Neuronal stem cell (in vitro differentiated cells): ENCODE measurements around the gene HLX. TPM values are rescaled to one million over a fixed set of nuclear protein-coding genes. Genes with fewer than 3 reads are reported as not detected.

Source experiments
- DNase-seq: peaks from one replicate; pipeline ENCODE4 v3.0.0-alpha.2; 2013; ENCODE audit warnings: low spot score
- H2AFZ ChIP-seq: one replicate; pipeline ENCODE4 v1.6.1; 2013; ENCODE audit warnings: mild to moderate bottlenecking, low read length, inconsistent platforms
- H2AK5ac ChIP-seq: 2 replicates; pipeline ENCODE4 v1.6.1; 2013; ENCODE audit warnings: low read depth, mild to moderate bottlenecking, inconsistent platforms, low read length, moderate library complexity, mixed read lengths
- H2BK120ac ChIP-seq: 2 replicates; pipeline ENCODE4 v1.6.1; 2013; ENCODE audit warnings: low read depth, mild to moderate bottlenecking, inconsistent platforms, low read length, moderate library complexity, mixed read lengths
- H2BK12ac ChIP-seq: one replicate; pipeline ENCODE4 v1.6.1; 2013; ENCODE audit warnings: low read length, inconsistent platforms
- H2BK15ac ChIP-seq: 2 replicates; pipeline ENCODE4 v1.6.1; 2013; ENCODE audit warnings: mild to moderate bottlenecking, low read length, inconsistent platforms, mixed read lengths
- H2BK5ac ChIP-seq: one replicate; pipeline ENCODE4 v1.6.1; 2013; ENCODE audit warnings: inconsistent platforms, mild to moderate bottlenecking, low read length, moderate library complexity
- H3K14ac ChIP-seq: one replicate; pipeline ENCODE4 v1.6.1; 2013; ENCODE audit warnings: low read length, inconsistent platforms
- H3K18ac ChIP-seq: 2 replicates; pipeline ENCODE4 v1.6.1; 2013; ENCODE audit warnings: low read length, inconsistent platforms
- H3K23ac ChIP-seq: 2 replicates; pipeline ENCODE4 v1.6.1; 2013; ENCODE audit warnings: low read depth, mild to moderate bottlenecking, mixed read lengths, low read length, inconsistent platforms; ENCODE audit not compliant: poor library complexity
- H3K27ac ChIP-seq: replicated peaks from 3 replicates; pipeline ENCODE4 v1.5.1; 2013; ENCODE audit warnings: low read length, inconsistent platforms
- H3K27me3 ChIP-seq, 3 experiments: 2 replicates each; pipeline ENCODE4 v1.6.1; 2013; ENCODE audit warnings: low read length in 3 of 3, mild to moderate bottlenecking in 2 of 3, inconsistent platforms in 1 of 3, low read depth in 1 of 3, mixed read lengths in 1 of 3, moderate library complexity in 1 of 3; ENCODE audit not compliant: control insufficient read depth in 3 of 3, insufficient read depth in 3 of 3
- H3K36me3 ChIP-seq, 2 donors: replicated peaks in 1 of 2; 2 replicates each; pipeline ENCODE4 v1.6.1; 2013; ENCODE audit warnings: low read length in 2 of 2; ENCODE audit not compliant: control insufficient read depth in 2 of 2, insufficient read depth in 2 of 2
- H3K4ac ChIP-seq: 2 replicates; pipeline ENCODE4 v1.6.1; 2013; ENCODE audit warnings: inconsistent platforms, mild to moderate bottlenecking, low read length, moderate library complexity
- H3K4me1 ChIP-seq, 2 donors: 1 replicate in 1 of 2; 2 replicates in 1 of 2; pipeline ENCODE4 v1.6.1; 2013; ENCODE audit warnings: low read length in 2 of 2, low read depth in 1 of 2; ENCODE audit not compliant: control insufficient read depth in 2 of 2, insufficient read depth in 1 of 2
- H3K4me2 ChIP-seq: one replicate; pipeline ENCODE4 v1.6.1; 2013; ENCODE audit warnings: mild to moderate bottlenecking, low read length, inconsistent platforms; ENCODE audit not compliant: insufficient read depth, poor library complexity, severe bottlenecking
- H3K4me3 ChIP-seq, 2 donors: 2 replicates each; pipeline ENCODE4 v1.5.1; 2013; ENCODE audit warnings: low read length in 2 of 2, mild to moderate bottlenecking in 2 of 2, inconsistent platforms in 1 of 2, moderate library complexity in 1 of 2
- H3K79me1 ChIP-seq: one replicate; pipeline ENCODE4 v1.6.1; 2013; ENCODE audit warnings: low read depth, mild to moderate bottlenecking, inconsistent platforms, low read length, moderate library complexity
- H3K9ac ChIP-seq: one replicate; pipeline ENCODE4 v1.6.1; 2013; ENCODE audit warnings: mild to moderate bottlenecking, low read depth, low read length, inconsistent platforms; ENCODE audit not compliant: poor library complexity
- H3K9me3 ChIP-seq, 2 donors: replicated peaks in 1 of 2; 2 replicates each; pipeline versions ENCODE3 to v1.6.1; 2013; ENCODE audit warnings: low read length in 2 of 2, mild to moderate bottlenecking in 2 of 2, inconsistent platforms in 1 of 2, low read depth in 1 of 2, mixed read lengths in 1 of 2, moderate library complexity in 1 of 2; ENCODE audit not compliant: control insufficient read depth in 2 of 2, insufficient read depth in 1 of 2
- H4K8ac ChIP-seq: one replicate; pipeline ENCODE4 v1.6.1; 2013; ENCODE audit warnings: low read depth, mild to moderate bottlenecking, inconsistent platforms, low read length, moderate library complexity
- H4K91ac ChIP-seq: one replicate; pipeline ENCODE4 v1.6.1; 2013; ENCODE audit warnings: low read length, low read depth, mild to moderate bottlenecking, inconsistent platforms; ENCODE audit not compliant: poor library complexity
- WGBS, 2 donors: extraction: QIAGEN DNeasy Blood & Tissue Kit; methylation state at CpG; one replicate each; pipeline ENCODE4 v1.1.7; 2013; ENCODE audit warnings: missing lambda C conversion rate in 2 of 2, mixed read lengths in 1 of 2; ENCODE audit not compliant: insufficient read length in 2 of 2, insufficient replicate concordance in 1 of 2; ENCODE audit errors: extremely low coverage in 2 of 2; 5-methylcytosine and 5-hydroxymethylcytosine counted together
- polyA plus RNA-seq, 2 experiments: library from polyadenylated mRNA; stranded (reverse); fragments of 200-250 nt; gene quantifications; one replicate each; pipeline ENCODE4 v1.2.3, GENCODE V29; 2013

Gene HLX, protein sequence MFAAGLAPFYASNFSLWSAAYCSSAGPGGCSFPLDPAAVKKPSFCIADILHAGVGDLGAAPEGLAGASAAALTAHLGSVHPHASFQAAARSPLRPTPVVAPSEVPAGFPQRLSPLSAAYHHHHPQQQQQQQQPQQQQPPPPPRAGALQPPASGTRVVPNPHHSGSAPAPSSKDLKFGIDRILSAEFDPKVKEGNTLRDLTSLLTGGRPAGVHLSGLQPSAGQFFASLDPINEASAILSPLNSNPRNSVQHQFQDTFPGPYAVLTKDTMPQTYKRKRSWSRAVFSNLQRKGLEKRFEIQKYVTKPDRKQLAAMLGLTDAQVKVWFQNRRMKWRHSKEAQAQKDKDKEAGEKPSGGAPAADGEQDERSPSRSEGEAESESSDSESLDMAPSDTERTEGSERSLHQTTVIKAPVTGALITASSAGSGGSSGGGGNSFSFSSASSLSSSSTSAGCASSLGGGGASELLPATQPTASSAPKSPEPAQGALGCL
- 0.06 TPM for polyA plus RNA-seq (2013, experiment 1 of 2)
- 0.06 TPM for polyA plus RNA-seq (2013, experiment 2 of 2)

DNA sequence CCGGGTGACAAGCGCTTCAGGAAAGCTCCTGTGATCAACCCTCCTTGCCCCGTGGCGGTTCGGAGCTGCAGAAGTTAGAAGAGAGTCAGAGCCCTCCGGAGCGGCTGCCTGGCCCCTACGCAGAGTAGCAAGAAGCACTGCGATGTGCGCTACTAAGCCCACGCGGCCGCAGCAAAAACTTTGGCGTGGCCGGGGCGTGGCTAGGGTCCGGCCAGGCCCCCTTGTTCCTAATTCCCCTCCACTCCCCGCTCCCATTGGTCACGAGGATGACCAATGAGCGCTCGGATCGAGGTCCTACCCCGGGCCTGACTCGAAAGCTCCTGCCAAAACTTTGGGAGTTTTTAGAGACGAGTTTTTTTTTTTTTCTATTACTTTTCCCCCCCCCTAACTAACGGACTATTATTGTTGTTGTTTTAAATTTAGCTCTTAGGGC is at the start of gene HLX:
Gene HLX, plus strand, starts transcription at position 368 of the 433 bp plus-strand sequence. CDS start 415 bp downstream, outside the sequence.
- no peak within 1 kb of the TSS for H2AK5ac ChIP-seq
- H2BK120ac ChIP-seq, result no peak within 1 kb of the TSS
- no peak within 1 kb of the TSS for H2BK15ac ChIP-seq
- peak within 1 kb of the TSS; percentile 96 for H2AFZ ChIP-seq
- H3K27me3 ChIP-seq, result peaks cover 60 to 99% (median 94%) of the 10 kb centered on the region in 3 experiments
- peak within 1 kb of the TSS; percentile 94 for H3K4me2 ChIP-seq
- H3K27ac ChIP-seq, result no peak within 1 kb of the TSS
- no peak within 1 kb of the TSS for H2BK12ac ChIP-seq
- H3K9me3 ChIP-seq, result peaks cover 0 to 3% of the 10 kb centered on the region in 2 donors
- H2BK5ac ChIP-seq, result no peak within 1 kb of the TSS
- no peak within 1 kb of the TSS for H3K4ac ChIP-seq
- WGBS, 2 donors, result no CpG with 5 or more reads among the region's 26 CpGs
- no peak within 1 kb of the TSS for H4K91ac ChIP-seq
- H3K4me1 ChIP-seq, result peaks cover 4 to 9% of the 10 kb centered on the region in 2 donors
- H4K8ac ChIP-seq, result no peak within 1 kb of the TSS
- no peaks in the 10 kb centered on the region for H3K36me3 ChIP-seq
- H3K14ac ChIP-seq, result no peak within 1 kb of the TSS
- H3K9ac ChIP-seq, result peak within 1 kb of the TSS; percentile 74
- peak within 1 kb of the TSS; percentile 40 to 71 for H3K4me3 ChIP-seq
- DNase-seq, result no peak
- peak within 1 kb of the TSS; percentile 42 for H3K18ac ChIP-seq
- H3K23ac ChIP-seq, result peak within 1 kb of the TSS; percentile 80
- H3K79me1 ChIP-seq, result no peaks in the 10 kb centered on the region

DNA sequence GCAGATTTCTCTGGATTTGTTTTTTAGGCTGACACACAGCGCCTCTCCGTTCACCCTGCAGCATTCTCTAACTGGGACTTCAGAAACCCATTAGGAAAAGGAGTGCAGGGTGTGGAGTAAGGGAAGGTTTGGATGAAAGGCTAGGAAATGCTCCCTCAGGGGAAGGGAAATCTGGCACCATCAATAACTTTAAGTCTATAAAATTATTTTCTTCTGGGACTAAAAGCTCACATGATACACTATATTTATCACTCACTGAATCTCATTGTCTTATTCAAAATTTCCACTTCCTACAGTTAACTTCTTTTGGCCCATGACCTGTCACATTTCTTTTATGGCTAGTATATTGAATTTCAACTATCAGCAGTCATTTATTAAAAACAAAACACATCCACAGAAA is 45.8 kb upstream of the HLX start:
- peaks cover 0 to 2% (median 0%) of the 10 kb centered on the region in 3 experiments for H3K27me3 ChIP-seq
- WGBS, 2 donors, result no CpG with 5 or more reads among the region's 2 CpGs

DNA sequence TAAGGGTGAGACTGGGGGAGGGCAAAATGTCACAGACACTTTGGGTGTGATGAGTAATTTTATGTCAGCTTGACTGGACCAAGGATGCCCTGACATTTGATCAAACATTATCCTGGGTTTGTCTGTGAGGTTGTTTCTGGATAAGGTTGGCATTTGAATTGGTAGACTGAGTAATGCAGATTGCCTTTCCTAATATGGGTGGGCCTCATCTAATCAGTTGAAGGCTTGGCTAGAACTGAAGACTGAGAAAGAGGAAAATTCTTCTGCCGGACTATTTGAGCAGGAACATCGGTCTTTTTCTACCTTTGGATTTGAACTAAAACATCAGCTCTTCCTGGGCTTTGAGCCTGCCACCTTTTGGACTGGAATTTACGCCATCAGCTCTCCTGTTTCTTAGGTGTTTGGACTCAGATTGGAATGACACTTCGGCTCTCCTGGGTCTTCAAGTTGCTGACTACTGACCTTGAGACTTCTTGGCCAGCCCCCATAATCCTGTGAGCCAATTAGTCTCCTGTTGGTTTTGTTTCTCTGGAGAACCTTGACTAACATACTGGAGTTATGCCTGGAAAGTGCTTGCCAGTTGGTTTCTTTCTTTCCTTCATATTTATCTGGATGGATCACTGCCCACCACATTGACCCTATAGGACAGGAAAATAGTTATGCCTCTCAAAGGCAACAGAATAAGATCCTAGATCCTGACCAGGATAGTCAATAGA is 44.9 kb upstream of the HLX start:
- no peak overlapping the region for H4K91ac ChIP-seq
- H2BK12ac ChIP-seq, result no peak overlapping the region
- no peak overlapping the region for H2BK120ac ChIP-seq
- no peaks in the 10 kb centered on the region for H3K9me3 ChIP-seq
- H2BK15ac ChIP-seq, result no peak overlapping the region
- no peak overlapping the region for H2AK5ac ChIP-seq
- DNase-seq, result no peak
- no peak overlapping the region for H3K9ac ChIP-seq
- peaks cover 0 to 2% (median 0%) of the 10 kb centered on the region in 3 experiments for H3K27me3 ChIP-seq
- no CpG with 5 or more reads among the region's 4 CpGs for WGBS, 2 donors
- no peak overlapping the region for H2AFZ ChIP-seq
- no peaks in the 10 kb centered on the region for H3K79me1 ChIP-seq
- no peaks in the 10 kb centered on the region for H3K4me1 ChIP-seq
- no peak overlapping the region for H3K14ac ChIP-seq
- no peak overlapping the region for H2BK5ac ChIP-seq
- H3K23ac ChIP-seq, result no peak overlapping the region
- H3K36me3 ChIP-seq, result no peaks in the 10 kb centered on the region
- no peak overlapping the region for H3K4me3 ChIP-seq
- no peak overlapping the region for H4K8ac ChIP-seq
- H3K18ac ChIP-seq, result no peak overlapping the region
- H3K4ac ChIP-seq, result no peak overlapping the region
- H3K27ac ChIP-seq, result no peak overlapping the region
- no peak overlapping the region for H3K4me2 ChIP-seq

More for the DNA sequence above, 45.8 kb upstream of the HLX start:
- Histone ChIP-seq H2AFZ (no peak overlapping the region), H2BK120ac (no peak overlapping the region), H3K4me2 (no peak overlapping the region), H3K9me3 (no peaks in the 10 kb centered on the region), H3K4ac (no peak overlapping the region), H3K23ac (no peak overlapping the region), H3K18ac (no peak overlapping the region), H2BK12ac (no peak overlapping the region), H3K4me3 (no peak overlapping the region), H3K79me1 (no peaks in the 10 kb centered on the region), H3K27ac (no peak overlapping the region), H2BK5ac (no peak overlapping the region), H2BK15ac (no peak overlapping the region), H2AK5ac (no peak overlapping the region), H3K14ac (no peak overlapping the region), H3K36me3 (no peaks in the 10 kb centered on the region), H3K4me1 (no peaks in the 10 kb centered on the region), H3K9ac (no peak overlapping the region), H4K8ac (no peak overlapping the region), H4K91ac (no peak overlapping the region)
- DNase-seq, result no peak

DNA sequence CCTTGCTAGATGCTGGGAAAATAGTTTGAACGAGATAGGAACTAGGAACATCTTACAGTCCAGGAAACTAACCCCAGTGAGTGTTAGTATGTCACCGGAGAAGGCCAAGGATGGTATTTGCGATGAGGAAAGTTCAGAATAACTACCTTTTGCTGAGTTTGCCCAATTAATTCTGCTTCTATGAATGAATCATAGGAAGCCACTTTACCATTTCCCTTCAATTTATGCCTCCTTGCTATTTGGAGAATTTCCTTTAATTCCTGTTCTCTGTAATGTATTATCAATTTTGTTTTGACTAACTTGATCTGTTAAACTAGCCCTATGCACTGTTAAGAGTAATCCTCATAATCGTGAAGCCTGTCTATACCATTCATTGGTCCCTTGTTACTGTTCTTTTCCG is 40.7 kb upstream of the HLX start:
- Histone ChIP-seq H3K27me3 (no peaks in the 10 kb centered on the region), H2BK15ac (no peak overlapping the region), H3K4me2 (no peak overlapping the region), H3K18ac (no peak overlapping the region), H2AFZ (no peak overlapping the region), H3K4ac (no peak overlapping the region), H2AK5ac (no peak overlapping the region), H3K9me3 (peaks cover 0 to 3% of the 10 kb centered on the region in 2 donors), H4K8ac (no peak overlapping the region), H3K4me3 (no peak overlapping the region), H3K79me1 (no peaks in the 10 kb centered on the region), H3K23ac (no peak overlapping the region), H3K9ac (no peak overlapping the region), H2BK5ac (no peak overlapping the region), H2BK120ac (no peak overlapping the region), H3K27ac (no peak overlapping the region), H3K36me3 (no peaks in the 10 kb centered on the region), H3K4me1 (peaks cover 0 to 2% of the 10 kb centered on the region in 2 donors), H2BK12ac (no peak overlapping the region), H4K91ac (no peak overlapping the region), H3K14ac (no peak overlapping the region)
- WGBS, 2 donors, result no CpG with 5 or more reads among the region's 5 CpGs
- no peak for DNase-seq
